ENCODE results near the gene INO80B.

- no peak for TF ChIP-seq EZH2phosphoT487 (IDR thresholded peaks at IDR 0.05; ENCODE audit: borderline replicate concordance, low read length)
- TF ChIP-seq CTCF (IDR thresholded peaks at IDR 0.05; ENCODE audit: low read depth, low read length, poor library complexity, severe bottlenecking) = no peak
These were observed 49.7 kb downstream of the INO80B start for GRCh38 chr2:74504591-74504990.
